COR-L47 (cell line): ENCODE data around the gene NAPA.
A peak's percentile ranks its signal among the peaks of the same experiment; 100 is the strongest.

Source experiments
- DNase-seq: peaks from one replicate; lab custom pipeline; 2025; lab: John Stamatoyannopoulos, UW

The NAPA gene

DNA sequence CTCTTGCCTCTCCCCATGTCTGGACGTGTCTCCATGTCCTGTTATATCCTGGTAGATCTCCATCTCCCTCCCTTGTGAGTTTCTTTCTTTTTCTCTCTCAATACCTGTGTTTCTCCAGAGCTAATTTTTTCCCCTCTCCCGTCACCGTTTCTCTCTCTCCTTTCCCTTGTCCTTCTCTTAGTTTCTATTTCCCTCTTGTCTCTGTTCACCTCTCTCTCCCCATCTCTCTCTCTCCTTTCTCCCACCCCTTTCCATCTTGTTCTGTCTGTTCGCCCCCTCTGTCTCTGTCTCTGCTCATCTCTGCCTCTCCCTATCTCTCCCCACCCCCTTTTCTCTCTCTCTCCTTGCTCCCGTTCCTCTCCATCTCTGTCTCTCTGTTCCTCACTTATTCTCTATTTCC is 56.2 kb downstream of the NAPA start:
- no peak for DNase-seq

DNA sequence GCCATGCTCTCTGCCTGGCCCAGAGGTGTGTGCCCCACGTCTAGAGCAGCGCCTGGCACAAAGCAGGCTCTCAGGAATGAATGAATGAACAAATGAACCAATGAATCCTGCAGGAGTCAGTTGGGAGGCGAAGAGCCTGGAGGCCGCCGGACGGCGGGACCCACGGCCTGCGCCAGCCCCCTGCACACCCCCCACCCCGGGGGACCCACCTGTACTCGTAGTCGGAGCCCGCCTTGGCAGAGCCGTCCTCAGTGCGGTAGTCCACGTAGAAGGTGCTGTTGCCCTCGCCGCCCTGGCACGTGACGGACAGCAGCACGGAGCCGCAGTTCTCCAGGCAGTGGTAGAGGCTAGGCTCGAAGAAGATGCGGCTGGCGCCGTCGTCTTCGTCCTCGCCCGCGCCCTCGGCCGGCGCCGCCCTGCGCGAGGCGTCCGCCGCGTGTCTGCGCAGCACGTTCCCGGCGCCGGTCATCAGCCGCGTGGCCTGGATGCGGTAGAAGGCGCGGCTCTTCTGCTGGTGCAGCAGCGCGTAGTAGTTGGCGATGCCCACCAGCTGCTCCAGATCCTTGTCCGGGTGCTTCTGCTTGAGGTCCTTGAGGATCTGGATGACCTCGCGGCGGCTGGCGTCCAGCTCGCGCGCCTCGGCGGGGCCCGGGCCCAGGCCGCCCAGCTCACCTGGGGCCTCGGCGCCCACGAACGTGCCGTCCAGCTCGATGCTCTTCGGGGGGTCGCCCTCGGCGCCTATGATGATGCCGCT is 58.0 kb downstream of the NAPA start:
- DNase-seq, result no peak

DNA sequence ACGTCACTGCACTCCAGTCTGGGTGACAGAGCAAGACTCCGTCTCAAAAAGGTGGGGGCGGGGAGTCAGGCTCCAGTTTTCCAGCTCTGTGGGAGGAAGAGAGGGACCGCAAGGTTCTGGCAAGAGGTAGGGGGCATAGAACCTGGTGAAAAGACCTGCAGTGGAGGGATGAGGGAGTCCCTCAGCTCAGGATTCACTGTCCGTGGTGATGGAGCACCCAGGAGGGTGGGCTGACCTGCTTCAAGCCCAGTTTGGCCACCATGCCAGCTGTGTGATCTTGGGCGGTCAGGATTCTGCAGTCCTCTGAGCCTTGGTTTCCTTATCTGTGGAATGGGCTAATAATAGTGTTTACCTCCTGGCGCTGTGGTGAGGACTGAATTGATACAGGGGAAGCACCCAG is 64.4 kb downstream of the NAPA start:
- no peak for DNase-seq

DNA sequence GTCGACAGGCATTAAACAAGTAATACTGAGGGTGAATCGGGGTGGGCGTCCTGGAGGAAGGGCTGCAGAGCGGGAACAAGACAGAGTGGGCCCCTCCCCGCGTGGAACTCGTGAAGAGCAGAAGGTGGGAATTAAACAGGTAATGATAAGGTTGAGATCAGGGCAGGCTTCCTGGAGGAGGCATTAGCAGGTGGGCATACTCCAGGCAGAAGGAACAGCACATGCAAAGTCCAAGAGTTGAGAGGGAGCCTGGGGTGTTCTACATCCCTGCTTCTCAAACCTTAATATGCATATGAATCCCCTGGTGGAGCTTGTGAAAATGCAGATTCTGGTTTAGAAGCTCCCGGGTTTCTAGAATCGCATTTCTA is 66.5 kb downstream of the NAPA start:
- no peak for DNase-seq

DNA sequence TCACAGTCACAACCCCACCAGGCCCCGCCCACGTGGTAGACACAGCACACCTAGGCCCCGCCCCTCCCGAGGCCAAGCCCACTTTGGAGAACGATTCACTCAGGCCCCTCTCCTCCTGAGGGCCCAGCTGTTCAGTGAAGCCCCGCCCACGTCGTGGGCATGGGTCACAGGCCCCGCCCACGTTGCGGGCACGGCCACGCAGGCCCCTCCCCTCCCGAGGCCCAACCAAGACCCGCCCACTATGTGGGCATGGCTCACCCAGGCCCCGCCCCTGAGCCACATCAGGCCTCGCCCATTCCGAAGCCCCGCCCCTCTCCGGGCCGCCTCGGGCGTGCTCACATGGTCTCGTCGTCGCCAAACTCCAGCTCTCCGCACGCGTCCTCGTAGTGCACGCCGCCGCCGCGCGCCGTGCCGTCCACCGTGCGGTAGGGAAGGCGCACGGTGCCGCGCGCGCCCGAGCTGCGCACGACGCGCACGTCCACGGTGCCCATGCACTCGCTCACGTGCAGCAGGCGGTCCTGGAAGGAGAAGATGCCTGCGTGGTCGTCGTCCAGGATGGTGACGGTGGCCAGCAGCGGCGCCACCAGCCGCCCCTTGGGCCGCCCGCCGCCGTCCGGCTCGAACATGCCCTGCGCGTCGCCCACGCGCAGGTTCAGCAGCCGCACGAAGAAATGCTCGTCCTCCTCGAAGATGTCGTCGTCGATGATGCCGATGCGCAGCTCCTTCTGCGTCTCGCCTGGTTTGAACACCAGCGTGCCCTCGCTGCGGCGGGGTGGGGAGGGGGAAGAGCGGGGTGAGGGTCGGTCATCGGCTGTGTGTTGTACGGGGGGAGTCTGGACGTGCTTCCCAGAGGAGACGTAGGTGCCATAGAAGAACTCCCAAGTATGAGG is 67.1 kb downstream of the NAPA start:
- no peak for DNase-seq

DNA sequence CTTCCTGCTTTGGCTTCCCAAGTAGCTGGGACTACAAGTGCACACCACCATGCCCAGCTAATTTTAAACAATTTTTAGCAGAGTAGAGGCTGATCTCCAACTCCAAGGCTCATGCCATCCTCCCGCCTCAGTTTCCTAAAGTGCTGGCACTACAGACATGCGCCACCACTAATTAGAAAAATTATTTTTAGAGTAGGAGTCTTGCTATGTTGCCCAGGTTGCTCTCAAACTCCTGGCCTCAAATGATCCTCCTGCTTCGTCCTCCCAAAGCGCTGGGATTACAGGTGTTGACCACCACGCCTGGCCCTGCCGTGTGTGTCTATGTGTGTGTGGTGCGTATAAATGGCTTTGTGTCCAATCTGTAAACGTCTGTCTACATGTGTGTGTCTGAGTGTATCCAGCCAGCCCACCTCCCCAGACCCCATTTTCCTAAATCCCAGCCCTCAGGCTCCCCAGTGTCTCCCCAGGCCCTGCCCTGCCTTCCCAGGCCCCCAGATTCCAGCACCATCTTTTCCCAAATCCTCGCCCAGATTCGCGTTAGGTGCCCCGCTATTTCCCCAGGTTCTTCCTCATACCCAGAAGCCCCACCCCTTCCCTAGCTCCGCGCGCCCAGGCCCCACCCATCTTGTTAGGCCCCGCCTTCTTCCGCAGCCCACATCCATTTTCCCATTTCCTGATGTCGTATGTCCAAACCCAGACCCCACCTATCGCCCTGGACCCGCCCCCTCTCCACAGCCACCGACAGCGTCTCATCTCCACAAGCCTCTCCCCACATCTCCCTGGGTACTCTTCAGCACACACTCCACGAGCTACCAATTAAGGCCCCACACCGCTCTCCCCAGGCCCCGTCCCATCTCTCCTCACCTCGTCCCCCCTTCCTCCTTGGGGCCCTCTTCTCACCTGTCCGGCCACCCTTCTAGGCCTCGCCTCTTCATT is 68.1 kb downstream of the NAPA start:
- no peak for DNase-seq

DNA sequence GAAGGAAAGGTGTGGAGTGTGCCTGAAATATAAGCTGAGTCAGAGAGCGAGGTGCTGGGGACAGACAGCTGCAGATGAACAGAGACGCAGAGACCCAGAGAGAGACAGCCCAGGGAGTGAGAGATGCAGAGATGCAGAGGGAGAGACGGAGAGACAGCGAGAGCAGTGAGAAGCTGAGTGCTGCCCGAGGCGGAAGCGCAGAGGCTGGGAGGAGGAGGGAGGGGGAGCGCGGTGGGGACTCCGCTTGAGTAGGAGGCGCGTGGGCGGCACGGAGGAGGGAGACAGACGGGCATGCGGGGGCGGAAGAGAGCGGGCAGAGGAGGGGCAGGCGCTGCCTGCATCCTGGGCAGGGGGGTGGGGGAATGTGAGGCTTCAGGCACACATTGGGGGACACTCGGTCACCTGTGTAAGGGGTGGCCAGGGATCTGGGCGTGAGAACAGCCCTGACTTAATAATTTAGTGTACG is 68.9 kb downstream of the NAPA start:
- peak; percentile 68 for DNase-seq

DNA sequence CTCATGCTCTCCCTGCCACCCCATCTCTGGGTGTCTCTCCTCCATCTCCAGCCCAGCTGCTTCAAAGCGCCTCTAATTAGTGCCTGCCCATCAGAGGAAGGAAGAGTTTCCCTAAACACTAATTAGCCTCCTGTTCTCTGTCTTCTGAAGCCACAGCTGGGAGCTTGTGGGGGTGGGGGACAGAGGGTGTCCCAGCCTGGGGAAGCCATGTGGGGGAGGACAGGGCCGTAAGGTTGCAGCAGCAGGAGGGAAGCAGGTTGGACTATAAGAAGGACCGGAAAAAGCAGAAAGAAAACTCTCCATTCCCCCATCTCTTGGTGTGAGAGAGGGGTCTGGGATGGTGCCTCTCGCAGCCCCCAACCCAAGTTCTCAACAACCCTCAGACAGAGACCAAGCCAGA is 69.3 kb downstream of the NAPA start:
- DNase-seq, result peak; percentile 70

DNA sequence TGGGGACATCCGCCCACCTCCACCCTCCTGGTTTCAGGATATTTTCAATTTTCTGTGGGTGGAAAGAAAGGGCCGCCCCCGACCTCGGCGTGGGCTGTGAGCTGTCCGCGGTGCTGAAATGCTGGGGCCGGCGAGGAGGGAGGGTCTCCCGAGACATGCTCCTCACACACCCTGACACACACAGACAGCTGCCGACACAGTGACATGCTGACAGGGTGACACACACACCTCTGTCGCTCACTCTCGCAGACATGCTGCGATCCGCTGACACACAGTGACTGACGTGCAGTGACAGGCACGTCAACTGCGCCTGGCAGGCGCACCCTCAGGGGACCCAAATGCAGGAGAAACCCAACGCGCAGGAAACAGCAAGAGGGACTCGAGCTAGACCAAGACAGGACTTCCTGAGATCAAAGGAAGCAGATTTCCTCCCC is 70.5 kb downstream of the NAPA start:
- no peak for DNase-seq

DNA sequence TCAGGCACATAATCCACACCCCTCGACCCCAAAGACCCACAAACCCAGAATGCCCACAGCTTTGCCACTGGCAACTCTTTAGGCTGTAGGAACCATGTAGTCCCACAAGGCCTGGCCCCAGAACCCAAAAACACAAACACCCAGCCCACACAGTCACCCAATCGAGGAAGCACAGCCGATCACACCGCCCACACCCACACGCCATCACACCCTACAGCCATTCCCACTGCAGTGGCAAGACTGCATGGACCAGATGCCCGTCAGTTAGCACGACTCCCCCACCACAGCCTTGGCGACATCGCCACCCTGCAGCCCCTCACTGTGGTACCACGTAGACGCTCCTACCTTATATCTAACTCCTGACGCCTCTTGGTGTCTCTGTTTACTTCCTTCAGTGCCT is 71.5 kb downstream of the NAPA start:
- DNase-seq, result no peak

DNA sequence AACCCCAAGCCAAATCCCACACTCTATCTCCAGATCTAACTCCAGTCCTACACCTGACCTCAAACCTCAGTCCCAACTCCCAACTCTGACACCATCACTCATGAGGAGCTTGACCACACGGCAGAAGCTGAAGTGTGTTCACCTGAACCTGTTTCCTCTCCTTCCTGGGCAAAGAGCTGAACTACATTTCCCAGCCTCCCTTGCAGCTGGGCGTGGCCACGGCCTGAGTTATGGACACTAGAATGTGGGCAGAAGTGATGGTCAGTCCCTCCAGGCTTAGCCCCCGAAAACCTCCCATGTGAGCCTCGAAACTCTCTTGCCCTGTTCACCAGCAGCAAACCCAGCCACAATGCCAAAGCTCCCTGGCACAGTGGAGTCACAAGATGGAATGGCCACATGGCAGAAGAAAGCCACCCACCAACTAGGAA is 76.1 kb downstream of the NAPA start:
- DNase-seq, result no peak
